Uterus (tissue), 2 donors: ENCODE results near the gene PTPN23.

Experiments used
- CTCF ChIP-seq, 4 experiments: fragments of 200-600 bp in 2 of 4; fragments of 450-650 bp in 2 of 4; sonication (generic) in 2 of 4; IDR thresholded peaks; one replicate each; pipeline ENCODE4 v1.5.1; 2016 to 2019; ENCODE audit warnings: antibody characterized with exemption in 4 of 4, mild to moderate bottlenecking in 2 of 4, moderate library complexity in 1 of 4
- POLR2A ChIP-seq, 2 donors: fragments of 450-650 bp; IDR thresholded peaks; one replicate each; pipeline ENCODE4 v1.6.1; 2016; ENCODE audit warnings: antibody characterized with exemption in 2 of 2, mild to moderate bottlenecking in 1 of 2, moderate library complexity in 1 of 2

- no peak for TF ChIP-seq POLR2A (IDR thresholded peaks at IDR 0.05)
- TF ChIP-seq CTCF (IDR thresholded peaks at IDR 0.05): no peak
Measured at GRCh38 chr3:47423548-47424145, 42.8 kb downstream of the PTPN23 start.
